MCF 10A (cell line): ENCODE results near the gene GAS5. TPM values are rescaled to one million over a fixed set of nuclear protein-coding genes. Genes with fewer than 3 reads are reported as not detected.

Source experiments
- BruUV-seq: library from RNA; stranded (reverse); fragments of 400-500 nt; replicated peaks from 2 replicates; lab custom pipeline; 2021; lab: Mats Ljungman, UMichigan
- CTCF ChIA-PET: fragments of 300-600 bp; sonication (Branson Sonifier 250); formaldehyde crosslinking; extraction: SDS; loops from one replicate; lab custom pipeline; 2021; ENCODE audit warnings: antibody characterized with exemption, inconsistent platforms; lab: Yijun Ruan, JAX
- POLR2A ChIA-PET: fragments of 300-600, 350-650 bp; sonication (Branson Sonifier 250); formaldehyde crosslinking; extraction: SDS; loops from one replicate; lab custom pipeline; 2020; ENCODE audit warnings: antibody characterized with exemption, inconsistent platforms; lab: Yijun Ruan, JAX
- DNase-seq: peaks from one replicate; pipeline ENCODE4 v3.0.0-alpha.2; 2018; ENCODE audit not compliant: unreplicated experiment
- H3K27ac Mint-ChIP-seq: one replicate; pipeline ENCODE4 v1.8.0; 2022; ENCODE audit warnings: mild to moderate bottlenecking, low read depth, mixed read lengths; ENCODE audit not compliant: unreplicated experiment
- H3K27me3 Mint-ChIP-seq: one replicate; pipeline ENCODE4 v1.8.0; 2022; ENCODE audit warnings: mixed read lengths; ENCODE audit not compliant: insufficient read depth, unreplicated experiment
- H3K36me3 Mint-ChIP-seq: one replicate; pipeline ENCODE4 v1.8.0; 2022; ENCODE audit warnings: mild to moderate bottlenecking, moderate library complexity, mixed read lengths; ENCODE audit not compliant: insufficient read depth, unreplicated experiment
- H3K4me1 Mint-ChIP-seq: one replicate; pipeline ENCODE4 v1.8.0; 2022; ENCODE audit warnings: mixed read lengths; ENCODE audit not compliant: insufficient read depth, unreplicated experiment
- H3K4me3 Mint-ChIP-seq: one replicate; pipeline ENCODE4 v1.8.0; 2022; ENCODE audit warnings: mild to moderate bottlenecking, moderate library complexity, mixed read lengths; ENCODE audit not compliant: unreplicated experiment
- H3K9me3 Mint-ChIP-seq: one replicate; pipeline ENCODE4 v1.8.0; 2022; ENCODE audit warnings: mixed read lengths; ENCODE audit not compliant: unreplicated experiment
- intact Hi-C: fragments of 100-400 bp; cut with micrococcal nuclease; formaldehyde crosslinking; loops from 2 replicates; pipeline ENCODE4 v1.14.1; 2022
- total RNA-seq: library from RNA; stranded (reverse); gene quantifications from 2 replicates; pipeline ENCODE4 v1.2.3, GENCODE V29; 2022
- TF ChIP-seq, protein P1 (sequence below): fragments of 200-600 bp; IDR thresholded peaks from one replicate; pipeline ENCODE4 v1.8.0; 2022; ENCODE audit warnings: antibody characterized with exemption, mild to moderate bottlenecking; ENCODE audit not compliant: unreplicated experiment

The GAS5 gene
- total RNA-seq, 1 experiment from 2014 or later = 3,184 TPM

GRCh38 chr1:173871500-173871899, 3.7 kb upstream of the GAS5 start:
- TF ChIP-seq, protein P1, sequence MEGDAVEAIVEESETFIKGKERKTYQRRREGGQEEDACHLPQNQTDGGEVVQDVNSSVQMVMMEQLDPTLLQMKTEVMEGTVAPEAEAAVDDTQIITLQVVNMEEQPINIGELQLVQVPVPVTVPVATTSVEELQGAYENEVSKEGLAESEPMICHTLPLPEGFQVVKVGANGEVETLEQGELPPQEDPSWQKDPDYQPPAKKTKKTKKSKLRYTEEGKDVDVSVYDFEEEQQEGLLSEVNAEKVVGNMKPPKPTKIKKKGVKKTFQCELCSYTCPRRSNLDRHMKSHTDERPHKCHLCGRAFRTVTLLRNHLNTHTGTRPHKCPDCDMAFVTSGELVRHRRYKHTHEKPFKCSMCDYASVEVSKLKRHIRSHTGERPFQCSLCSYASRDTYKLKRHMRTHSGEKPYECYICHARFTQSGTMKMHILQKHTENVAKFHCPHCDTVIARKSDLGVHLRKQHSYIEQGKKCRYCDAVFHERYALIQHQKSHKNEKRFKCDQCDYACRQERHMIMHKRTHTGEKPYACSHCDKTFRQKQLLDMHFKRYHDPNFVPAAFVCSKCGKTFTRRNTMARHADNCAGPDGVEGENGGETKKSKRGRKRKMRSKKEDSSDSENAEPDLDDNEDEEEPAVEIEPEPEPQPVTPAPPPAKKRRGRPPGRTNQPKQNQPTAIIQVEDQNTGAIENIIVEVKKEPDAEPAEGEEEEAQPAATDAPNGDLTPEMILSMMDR = no peak
- ChIA-PET CTCF (no interaction called here), POLR2A (interaction anchor here (0.6 to 4.9 kb wide), 4 partner anchors 17 to 442 kb away, joined by 3 to 18 read pairs (median 3); no protein-coding TSS in a partner anchor)
- no TSS peak for BruUV-seq
- Mint-ChIP-seq H3K36me3 (peaks cover 67% of the 10 kb centered on the region), H3K27me3 (no peaks in the 10 kb centered on the region), H3K9me3 (no peaks in the 10 kb centered on the region), H3K4me1 (peaks cover 33% of the 10 kb centered on the region), H3K4me3 (no peak overlapping the region), H3K27ac (no peak overlapping the region)
- DNase-seq = no peak
- intact Hi-C loops = no loop called here

- no TSS peak for BruUV-seq
- Mint-ChIP-seq H3K36me3 (peaks cover 67% of the 10 kb centered on the region), H3K27ac (no peak overlapping the region), H3K4me1 (peaks cover 37% of the 10 kb centered on the region), H3K9me3 (no peaks in the 10 kb centered on the region), H3K27me3 (no peaks in the 10 kb centered on the region), H3K4me3 (no peak overlapping the region)
- intact Hi-C loops = no loop called here
- TF ChIP-seq, protein P1 = no peak
- DNase-seq = no peak
- POLR2A ChIA-PET = interaction anchor here (0.6 to 4.9 kb wide), 4 partner anchors 17 to 442 kb away, joined by 3 to 18 read pairs (median 3); no protein-coding TSS in a partner anchor
- CTCF ChIA-PET = no interaction called here
Observed at GRCh38 chr1:173871091-173871490, 3.3 kb upstream of the GAS5 start.

DNA sequence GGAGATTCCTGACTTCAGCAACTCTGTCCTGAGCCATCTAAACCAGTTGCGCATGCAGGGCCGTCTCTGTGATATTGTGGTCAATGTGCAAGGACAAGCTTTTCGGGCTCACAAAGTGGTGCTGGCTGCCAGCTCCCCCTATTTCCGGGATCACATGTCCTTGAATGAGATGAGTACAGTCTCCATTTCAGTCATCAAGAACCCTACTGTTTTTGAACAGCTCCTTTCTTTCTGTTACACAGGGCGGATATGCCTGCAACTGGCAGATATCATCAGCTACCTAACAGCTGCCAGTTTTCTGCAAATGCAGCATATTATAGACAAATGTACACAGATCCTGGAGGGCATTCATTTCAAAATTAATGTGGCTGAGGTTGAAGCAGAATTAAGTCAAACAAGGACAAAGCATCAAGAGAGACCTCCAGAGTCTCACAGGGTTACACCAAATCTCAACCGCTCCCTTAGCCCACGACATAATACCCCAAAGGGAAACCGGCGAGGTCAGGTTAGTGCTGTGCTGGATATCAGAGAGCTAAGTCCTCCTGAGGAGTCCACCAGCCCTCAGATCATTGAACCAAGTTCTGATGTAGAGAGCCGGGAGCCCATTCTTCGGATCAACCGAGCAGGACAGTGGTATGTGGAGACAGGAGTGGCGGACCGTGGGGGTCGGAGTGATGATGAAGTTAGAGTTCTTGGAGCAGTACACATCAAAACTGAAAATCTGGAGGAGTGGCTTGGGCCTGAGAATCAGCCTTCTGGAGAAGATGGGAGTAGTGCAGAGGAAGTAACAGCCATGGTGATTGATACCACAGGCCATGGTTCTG, 2.7 kb upstream of the GAS5 start:
- no peak overlapping the region for H3K4me3 Mint-ChIP-seq
- POLR2A ChIA-PET = interaction anchor here (0.6 to 7.7 kb wide), 13 partner anchors 10 to 1130 kb away, joined by 3 to 118 read pairs (median 19); partner anchors contain the start of genes CACYBP, CENPL, DARS2 and PRDX6
- H3K9me3 Mint-ChIP-seq = no peaks in the 10 kb centered on the region
- DNase-seq = no peak
- H3K27ac Mint-ChIP-seq = no peak overlapping the region
- intact Hi-C loops = no loop called here
- TF ChIP-seq, protein P1 = no peak
- H3K36me3 Mint-ChIP-seq = peaks cover 67% of the 10 kb centered on the region
- no peaks in the 10 kb centered on the region for H3K27me3 Mint-ChIP-seq
- H3K4me1 Mint-ChIP-seq = peaks cover 43% of the 10 kb centered on the region
- CTCF ChIA-PET = interaction anchor here (0.6 to 1.4 kb wide), 4 partner anchors 34 to 52 kb away, joined by 3 to 6 read pairs (median 4); no protein-coding TSS in a partner anchor
- BruUV-seq = no TSS peak

DNA sequence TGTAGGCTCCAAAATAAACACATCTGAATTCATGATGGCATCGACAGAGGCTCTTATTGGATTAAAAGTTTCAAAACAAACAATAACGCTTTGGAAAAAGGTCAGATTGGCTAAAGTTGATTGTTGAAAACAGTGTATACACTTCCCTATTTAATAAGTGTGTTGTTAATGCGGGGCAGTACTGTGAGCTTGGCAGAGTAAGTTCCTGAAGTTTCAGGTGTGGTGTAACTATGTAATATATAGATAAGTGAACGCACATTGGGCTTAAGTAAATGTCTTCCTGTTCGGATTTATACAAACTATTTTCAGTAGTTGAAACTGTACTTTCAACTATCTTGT, 1.2 kb upstream of the GAS5 start:
- H3K27me3 Mint-ChIP-seq = no peaks in the 10 kb centered on the region
- DNase-seq = no peak
- TF ChIP-seq, protein P1 = no peak
- H3K27ac Mint-ChIP-seq = peak overlapping the region; percentile 96
- ChIA-PET CTCF (interaction anchor here (0.6 to 1.8 kb wide), 12 partner anchors 11 to 1127 kb away, joined by 3 to 8 read pairs (median 4); no protein-coding TSS in a partner anchor), POLR2A (interaction anchor here (0.6 to 7.7 kb wide), 50 partner anchors 9 to 1280 kb away, joined by 3 to 118 read pairs (median 6); partner anchors contain the start of genes CACYBP, CENPL, DARS2 and KLHL20)
- peaks cover 58% of the 10 kb centered on the region for H3K4me1 Mint-ChIP-seq
- no peaks in the 10 kb centered on the region for H3K9me3 Mint-ChIP-seq
- BruUV-seq = TSS peak; percentile 38
- peaks cover 72% of the 10 kb centered on the region for H3K36me3 Mint-ChIP-seq
- peak overlapping the region; percentile 94 for H3K4me3 Mint-ChIP-seq
- intact Hi-C loops = loop anchor here (2.0 to 5.0 kb wide), 5 partner anchors 78 to 348 kb away; partner anchors contain the start of gene RABGAP1L
